Naive B cell (primary cell): ENCODE measurements around the gene CDKN1A. TPM values are rescaled to one million over a fixed set of nuclear protein-coding genes. Genes with fewer than 3 reads are reported as not detected.

Experiments used
- polyA plus RNA-seq, 6 donors: library from polyadenylated mRNA; unstranded; fragments of 300-500 nt; fragmentation: Illumina TruSeq; gene quantifications; one replicate each; pipeline ENCODE4 v1.2.3, GENCODE V29; 2021; ENCODE audit warnings: low read depth in 6 of 6

The CDKN1A gene
- polyA plus RNA-seq, 6 donors from 2014 or later, result 22.9 to 89.9 (median 48.2) TPM

Other genes starting within 250 kb of the CDKN1A start
- gene PXT1, start 235.9 kb upstream of the CDKN1A start, polyA plus RNA-seq, result not detected
- gene KCTD20, start 235.7 kb upstream of the CDKN1A start, polyA plus RNA-seq, result 10 to 100 TPM; 44.3 to 57.7 (median 52.0) TPM
- 10 to 100 TPM; 16.8 to 57.7 (median 36.3) TPM for gene STK38, start 131.2 kb upstream of the CDKN1A start, polyA plus RNA-seq
- gene SRSF3, start 84.4 kb upstream of the CDKN1A start, polyA plus RNA-seq, result 100 to 1,000 TPM; 246 to 396 (median 285) TPM
- not detected for gene RAB44, start 19.1 kb downstream of the CDKN1A start, polyA plus RNA-seq
- gene CPNE5, start 160.7 kb downstream of the CDKN1A start, polyA plus RNA-seq, result 100 to 1,000 TPM in 2 of 6 donors, 10 to 100 TPM in 4; 56.9 to 105 (median 92.2) TPM
- 10 to 100 TPM in 2 of 6 donors, 1 to 10 TPM in 4; 4.9 to 12.2 (median 6.8) TPM for gene PPIL1, start 196.1 kb downstream of the CDKN1A start, polyA plus RNA-seq
- 10 to 100 TPM; 24.1 to 37.5 (median 34.4) TPM for gene C6orf89, start 207.2 kb downstream of the CDKN1A start, polyA plus RNA-seq